Keratinocyte (primary cell): ENCODE data around the gene HEXD. TPM values are rescaled to one million over a fixed set of nuclear protein-coding genes. Genes with fewer than 3 reads are reported as not detected.
"Not testable (repeated sequence)": the region's sequence is repeated elsewhere in the genome, so short reads cannot be mapped to it uniquely, and the experiment has no call there.

ENCODE experiments used
- DNase-seq: peaks from one replicate; pipeline ENCODE4 v3.0.0-alpha.2; 2011; ENCODE audit warnings: low read depth, missing footprints, low spot score
- FAIRE-seq: peaks from 2 replicates; lab custom pipeline; 2011; peaks lifted over from hg19 to GRCh38; lab: Jason Lieb, UNC
- H2AFZ ChIP-seq: 2 replicates; pipeline ENCODE4 v1.6.0; 2012; ENCODE audit warnings: low read length, control low read depth, inconsistent platforms; ENCODE audit not compliant: control insufficient read depth
- H3K27ac ChIP-seq: 2 replicates; pipeline ENCODE4 v1.5.1; 2011; ENCODE audit warnings: low read length; ENCODE audit not compliant: control insufficient read depth, insufficient read depth
- H3K27me3 ChIP-seq: 3 replicates; pipeline ENCODE4 v1.6.0; 2011; ENCODE audit warnings: low read length; ENCODE audit not compliant: control insufficient read depth, insufficient read depth; ENCODE audit errors: extremely low read depth
- H3K36me3 ChIP-seq, 2 experiments: 2 replicates in 1 of 2; 3 replicates in 1 of 2; pipeline ENCODE4 v1.5.1; 2011; ENCODE audit warnings: low read length in 2 of 2, mild to moderate bottlenecking in 1 of 2; ENCODE audit not compliant: control insufficient read depth in 2 of 2, insufficient read depth in 2 of 2; ENCODE audit errors: extremely low read depth in 1 of 2
- H3K4me1 ChIP-seq: 3 replicates; pipeline ENCODE4 v1.5.1; 2011; ENCODE audit warnings: low read length; ENCODE audit not compliant: control insufficient read depth, insufficient read depth; ENCODE audit errors: extremely low read depth
- H3K4me2 ChIP-seq: 3 replicates; pipeline ENCODE4 v1.6.0; 2011; ENCODE audit warnings: low read depth, low read length; ENCODE audit not compliant: control insufficient read depth, insufficient read depth; ENCODE audit errors: extremely low read depth
- H3K4me3 ChIP-seq, 3 experiments: fragments of 200-600 bp in 1 of 3; sonication (generic) in 1 of 3; 2 replicates in 2 of 3; 3 replicates in 1 of 3; pipeline ENCODE4 v1.5.1; 2011 to 2016; ENCODE audit warnings: low read length in 3 of 3, mild to moderate bottlenecking in 3 of 3, control low read depth in 2 of 3, inconsistent platforms in 1 of 3, low read depth in 1 of 3, mixed read lengths in 1 of 3, mixed run types in 1 of 3, moderate library complexity in 1 of 3; ENCODE audit not compliant: control insufficient read depth in 2 of 3, insufficient read depth in 2 of 3; ENCODE audit errors: extremely low read depth in 1 of 3
- H3K79me2 ChIP-seq: 2 replicates; pipeline ENCODE4 v1.6.0; 2012; ENCODE audit warnings: low read length; ENCODE audit not compliant: control insufficient read depth, insufficient read depth
- H3K9ac ChIP-seq: 3 replicates; pipeline ENCODE4 v1.6.0; 2011; ENCODE audit warnings: low read length; ENCODE audit not compliant: control insufficient read depth, insufficient read depth; ENCODE audit errors: extremely low read depth
- H3K9me1 ChIP-seq: 3 replicates; pipeline ENCODE4 v1.6.0; 2011; ENCODE audit warnings: low read length; ENCODE audit not compliant: control insufficient read depth, insufficient read depth; ENCODE audit errors: extremely low read depth
- H3K9me3 ChIP-seq: 2 replicates; pipeline ENCODE4 v1.5.1; 2012; ENCODE audit warnings: low read depth, low read length; ENCODE audit not compliant: control insufficient read depth
- H4K20me1 ChIP-seq: 3 replicates; pipeline ENCODE4 v1.6.0; 2011; ENCODE audit warnings: low read length; ENCODE audit not compliant: control insufficient read depth, insufficient read depth; ENCODE audit errors: extremely low read depth
- EZH2 ChIP-seq: IDR thresholded peaks from one replicate; pipeline ENCODE4 v1.6.1; 2012; ENCODE audit warnings: inconsistent platforms, mild to moderate bottlenecking, low read length, moderate library complexity
- dilution Hi-C: fragments of 300-500 bp; cut with MboI; formaldehyde crosslinking; loops from one replicate; pipeline ENCODE4 v1.7.0; 2020; ENCODE audit warnings: low sequenced_read_pairs; ENCODE audit not compliant: extremely low pct_ligation_motif_present
- polyA plus RNA-seq, 5 experiments: library from polyadenylated mRNA; depleted of rRNA in 3 of 5; stranded (reverse) in 3 of 5; stranded (forward) in 1 of 5; unstranded in 1 of 5; fragments of >200 nt; gene quantifications; 1 replicate in 1 of 5; 2 replicates in 3 of 5; 3 replicates in 1 of 5; pipeline versions ENCODE4 v1.2.1 to v1.2.3, GENCODE V29; 2011 to 2012; ENCODE audit warnings: missing spikeins in 2 of 5, low read depth in 1 of 5, low replicate concordance in 1 of 5
- TF ChIP-seq, protein P1 (sequence below), 3 experiments: IDR thresholded peaks in 1 of 3; conservative IDR thresholded peaks in 1 of 3; optimal IDR thresholded peaks in 1 of 3; 2 replicates in 2 of 3; 3 replicates in 1 of 3; pipeline versions ENCODE3 to v1.5.1; 2011; ENCODE audit warnings: low read length in 3 of 3, mild to moderate bottlenecking in 3 of 3, moderate library complexity in 2 of 3, control low read depth in 1 of 3, inconsistent platforms in 1 of 3; ENCODE audit not compliant: insufficient read depth in 2 of 3; ENCODE audit errors: extremely low read depth in 1 of 3

HEXD gene
- polyA plus RNA-seq, 1 donor (not counting 4 experiments of a cell fraction or from before 2014, with no cell fraction given): 5.6 TPM

DNA sequence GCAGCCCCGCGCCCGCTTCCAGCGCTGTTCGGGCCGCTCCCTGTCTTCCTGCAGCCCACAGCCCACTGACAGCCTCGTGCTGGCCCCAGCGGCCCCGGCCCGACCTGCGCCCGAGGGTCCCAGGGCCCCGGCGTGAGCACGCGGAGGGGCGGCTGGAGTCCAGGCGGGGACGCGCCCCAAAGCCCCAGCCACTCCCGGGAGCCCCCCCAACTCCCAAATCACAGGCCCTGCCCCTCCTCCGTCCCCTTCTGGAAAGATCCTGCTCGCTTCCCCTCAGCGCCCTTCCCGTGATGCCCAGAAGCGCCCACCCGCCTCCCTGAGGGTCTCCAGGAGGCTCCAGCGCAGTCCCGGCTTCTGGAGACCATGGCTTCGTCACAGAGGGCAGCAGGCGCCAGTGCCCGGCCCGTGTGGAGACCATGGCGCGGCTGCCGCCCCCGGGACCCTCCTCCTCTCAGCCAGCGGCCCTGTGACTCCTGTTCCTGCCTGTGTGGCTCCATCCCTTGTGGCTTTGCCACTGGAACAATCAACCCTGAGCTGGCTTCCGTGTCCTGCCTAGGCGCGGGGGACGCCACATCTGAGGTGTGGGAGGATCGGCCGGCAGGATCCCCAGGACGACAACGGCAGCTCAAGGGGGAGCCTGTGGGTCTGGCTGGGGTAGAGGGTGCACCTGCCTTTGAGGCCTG lies 42.6 kb upstream of the HEXD start:
- no peak for DNase-seq
- H3K79me2 ChIP-seq: no peaks in the 10 kb centered on the region
- no peaks in the 10 kb centered on the region for H3K9me1 ChIP-seq
- no peak for TF ChIP-seq EZH2
- TF ChIP-seq, protein P1, sequence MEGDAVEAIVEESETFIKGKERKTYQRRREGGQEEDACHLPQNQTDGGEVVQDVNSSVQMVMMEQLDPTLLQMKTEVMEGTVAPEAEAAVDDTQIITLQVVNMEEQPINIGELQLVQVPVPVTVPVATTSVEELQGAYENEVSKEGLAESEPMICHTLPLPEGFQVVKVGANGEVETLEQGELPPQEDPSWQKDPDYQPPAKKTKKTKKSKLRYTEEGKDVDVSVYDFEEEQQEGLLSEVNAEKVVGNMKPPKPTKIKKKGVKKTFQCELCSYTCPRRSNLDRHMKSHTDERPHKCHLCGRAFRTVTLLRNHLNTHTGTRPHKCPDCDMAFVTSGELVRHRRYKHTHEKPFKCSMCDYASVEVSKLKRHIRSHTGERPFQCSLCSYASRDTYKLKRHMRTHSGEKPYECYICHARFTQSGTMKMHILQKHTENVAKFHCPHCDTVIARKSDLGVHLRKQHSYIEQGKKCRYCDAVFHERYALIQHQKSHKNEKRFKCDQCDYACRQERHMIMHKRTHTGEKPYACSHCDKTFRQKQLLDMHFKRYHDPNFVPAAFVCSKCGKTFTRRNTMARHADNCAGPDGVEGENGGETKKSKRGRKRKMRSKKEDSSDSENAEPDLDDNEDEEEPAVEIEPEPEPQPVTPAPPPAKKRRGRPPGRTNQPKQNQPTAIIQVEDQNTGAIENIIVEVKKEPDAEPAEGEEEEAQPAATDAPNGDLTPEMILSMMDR (optimal IDR thresholded peaks at IDR 0.05 in 1 of 3, IDR thresholded peaks at IDR 0.05 in 1 of 3, conservative IDR thresholded peaks at IDR 0.05 in 1 of 3; ENCODE audit: extremely low read depth in 1 of 3, insufficient read depth in 2 of 3, low read length in 3 of 3): no peak
- H3K9me3 ChIP-seq: no peaks in the 10 kb centered on the region
- no peak overlapping the region for H3K4me2 ChIP-seq
- peaks cover 82% of the 10 kb centered on the region for H3K27me3 ChIP-seq
- no peaks in the 10 kb centered on the region for H4K20me1 ChIP-seq
- H3K27ac ChIP-seq: no peak overlapping the region
- no peak overlapping the region for H3K4me3 ChIP-seq
- dilution Hi-C loops: no loop called here
- no peak overlapping the region for H3K9ac ChIP-seq
- H3K4me1 ChIP-seq: peaks cover 2% of the 10 kb centered on the region
- no peaks in the 10 kb centered on the region for H3K36me3 ChIP-seq
- no peak overlapping the region for H2AFZ ChIP-seq
- FAIRE-seq: no peak

DNA sequence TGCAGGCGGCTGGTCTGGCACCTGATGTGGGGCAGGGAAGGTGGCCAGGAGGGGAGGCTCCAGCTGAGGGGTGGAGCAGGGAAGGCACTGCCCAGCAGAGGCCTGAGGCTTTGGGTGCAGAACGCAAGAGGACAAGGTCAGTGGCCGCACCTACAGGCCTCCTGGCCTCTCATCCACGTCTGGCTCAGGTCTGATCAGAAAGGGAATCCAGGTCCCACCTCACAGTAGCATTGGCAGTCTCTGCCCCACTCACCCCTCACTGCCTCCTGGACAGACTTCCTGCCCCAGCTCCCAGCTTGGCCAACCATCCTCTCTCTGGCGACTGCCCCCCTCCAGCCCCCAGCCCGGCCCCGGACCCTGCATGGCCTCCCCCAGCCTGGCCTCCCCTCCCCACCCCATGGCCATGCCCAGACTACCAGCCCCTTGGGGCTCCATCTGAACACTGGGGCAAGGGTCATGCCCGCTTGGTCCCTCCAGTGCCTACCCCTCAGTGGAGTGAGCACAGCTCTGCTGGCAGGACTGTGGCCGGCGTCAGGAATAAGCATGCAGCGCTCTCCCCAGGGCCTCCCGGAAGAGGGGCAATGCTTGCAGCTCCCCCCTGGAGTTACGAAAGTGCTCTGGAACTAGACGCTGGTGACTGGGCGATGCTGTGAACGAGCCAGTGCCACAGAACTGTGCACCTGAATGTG lies 42.0 kb upstream of the HEXD start:
- no peaks in the 10 kb centered on the region for H3K9me1 ChIP-seq
- dilution Hi-C loops: no loop called here
- no peaks in the 10 kb centered on the region for H3K9me3 ChIP-seq
- H3K4me3 ChIP-seq: no peak overlapping the region
- H3K4me2 ChIP-seq: no peak overlapping the region
- peaks cover 82% of the 10 kb centered on the region for H3K27me3 ChIP-seq
- H4K20me1 ChIP-seq: no peaks in the 10 kb centered on the region
- no peaks in the 10 kb centered on the region for H3K4me1 ChIP-seq
- no peak overlapping the region for H3K27ac ChIP-seq
- H2AFZ ChIP-seq: no peak overlapping the region
- H3K79me2 ChIP-seq: no peaks in the 10 kb centered on the region
- TF ChIP-seq, protein P1 (optimal IDR thresholded peaks at IDR 0.05 in 1 of 3, IDR thresholded peaks at IDR 0.05 in 1 of 3, conservative IDR thresholded peaks at IDR 0.05 in 1 of 3; ENCODE audit: extremely low read depth in 1 of 3, insufficient read depth in 2 of 3, low read length in 3 of 3): no peak
- TF ChIP-seq EZH2: peak; percentile 64
- H3K36me3 ChIP-seq: no peaks in the 10 kb centered on the region
- DNase-seq: no peak
- FAIRE-seq: no peak
- no peak overlapping the region for H3K9ac ChIP-seq

DNA sequence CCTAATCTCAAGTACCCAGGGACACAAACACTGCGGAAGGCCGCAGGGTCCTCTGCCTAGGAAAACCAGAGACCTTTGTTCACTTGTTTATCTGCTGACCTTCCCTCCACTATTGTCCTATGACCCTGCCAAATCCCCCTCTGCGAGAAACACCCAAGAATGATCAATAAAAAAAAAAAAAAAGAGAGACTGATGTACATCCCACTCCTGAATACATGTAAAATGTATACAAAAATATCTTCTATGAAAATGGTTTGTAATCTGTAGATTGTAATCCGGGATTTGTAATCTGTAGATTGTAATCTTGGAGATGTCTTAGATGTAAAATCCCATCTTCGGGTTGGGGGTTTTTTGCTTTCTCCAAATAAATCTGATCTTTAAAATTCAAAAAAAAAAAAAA lies 40.9 kb upstream of the HEXD start:
- H3K27ac ChIP-seq, H3K79me2 ChIP-seq, H2AFZ ChIP-seq, H3K9me1 ChIP-seq, FAIRE-seq, H4K20me1 ChIP-seq, dilution Hi-C loops, DNase-seq, H3K9ac ChIP-seq, H3K4me2 ChIP-seq, H3K9me3 ChIP-seq, H3K4me3 ChIP-seq, H3K4me1 ChIP-seq, H3K36me3 ChIP-seq: not testable (repeated sequence)
- peaks cover 77% of the 10 kb centered on the region for H3K27me3 ChIP-seq
